Renal pelvis (tissue), 4 donors: ENCODE data around the gene XXYLT1. TPM values are rescaled to one million over a fixed set of nuclear protein-coding genes. Genes with fewer than 3 reads are reported as not detected.
"Not testable (repeated sequence)": the region's sequence is repeated elsewhere in the genome, so short reads cannot be mapped to it uniquely, and the experiment has no call there.

Source experiments
- DNase-seq: peaks from one replicate; pipeline ENCODE4 v3.0.0-alpha.2; 2013
- polyA plus RNA-seq, 3 donors: library from polyadenylated mRNA; unstranded; fragments of 120-200 nt; gene quantifications; one replicate each; pipeline ENCODE4 v1.2.1, GENCODE V29; 2013; ENCODE audit not compliant: insufficient read length in 3 of 3

The XXYLT1 gene
- polyA plus RNA-seq, 3 donors = 28.7 to 32.7 (median 29.6) TPM

GRCh38 chr3:195188426-195188927 lies 82.5 kb downstream of the XXYLT1 start:
- DNase-seq = no peak

- no peak for DNase-seq
These were observed 83.1 kb downstream of the XXYLT1 start for GRCh38 chr3:195187609-195188425.

DNA sequence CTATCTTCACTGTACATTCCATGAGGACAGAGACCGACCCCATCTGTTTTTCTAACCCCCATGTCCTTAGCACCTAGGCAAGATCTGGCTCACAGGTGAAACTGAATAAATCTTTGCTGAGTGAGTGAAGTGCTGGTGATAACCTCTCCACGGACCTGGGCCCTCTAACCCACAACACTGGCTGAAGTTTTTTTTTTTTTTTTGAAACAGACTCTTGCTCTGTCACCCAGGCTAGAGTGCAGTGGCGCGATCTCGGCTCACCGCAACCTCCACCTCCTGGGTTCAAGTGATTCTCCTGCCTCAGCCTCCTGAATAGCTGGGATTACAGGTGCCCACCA lies 84.3 kb downstream of the XXYLT1 start:
- not testable (repeated sequence) for DNase-seq

GRCh38 chr3:195186041-195186709 lies 84.8 kb downstream of the XXYLT1 start:
- no peak for DNase-seq

DNA sequence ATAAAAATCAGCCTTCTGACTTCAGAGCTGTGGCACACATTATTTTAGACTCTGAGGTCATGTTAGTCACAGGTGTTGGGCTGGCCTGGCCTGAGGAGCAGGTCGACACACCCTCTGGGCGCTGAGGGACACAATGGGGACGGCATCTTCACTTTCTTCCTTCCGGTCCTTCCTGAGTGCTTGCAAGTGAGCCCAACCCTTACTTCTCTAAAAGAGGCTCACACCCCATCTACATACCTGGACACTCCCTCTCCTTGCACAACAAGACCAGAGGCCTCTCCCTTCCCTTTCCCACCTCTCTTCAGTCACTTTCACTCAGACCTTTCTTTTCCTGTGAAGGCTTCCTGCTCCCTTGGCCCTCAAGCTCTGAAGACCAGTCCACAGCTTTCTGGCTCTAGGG lies 85.4 kb downstream of the XXYLT1 start:
- no peak for DNase-seq

- DNase-seq = no peak
These were observed 86.1 kb downstream of the XXYLT1 start for GRCh38 chr3:195184716-195185421.

GRCh38 chr3:195183071-195183776 lies 87.7 kb downstream of the XXYLT1 start:
- no peak for DNase-seq

- peak; percentile 69 for DNase-seq
These were observed 88.5 kb downstream of the XXYLT1 start for GRCh38 chr3:195182470-195182795.

DNA sequence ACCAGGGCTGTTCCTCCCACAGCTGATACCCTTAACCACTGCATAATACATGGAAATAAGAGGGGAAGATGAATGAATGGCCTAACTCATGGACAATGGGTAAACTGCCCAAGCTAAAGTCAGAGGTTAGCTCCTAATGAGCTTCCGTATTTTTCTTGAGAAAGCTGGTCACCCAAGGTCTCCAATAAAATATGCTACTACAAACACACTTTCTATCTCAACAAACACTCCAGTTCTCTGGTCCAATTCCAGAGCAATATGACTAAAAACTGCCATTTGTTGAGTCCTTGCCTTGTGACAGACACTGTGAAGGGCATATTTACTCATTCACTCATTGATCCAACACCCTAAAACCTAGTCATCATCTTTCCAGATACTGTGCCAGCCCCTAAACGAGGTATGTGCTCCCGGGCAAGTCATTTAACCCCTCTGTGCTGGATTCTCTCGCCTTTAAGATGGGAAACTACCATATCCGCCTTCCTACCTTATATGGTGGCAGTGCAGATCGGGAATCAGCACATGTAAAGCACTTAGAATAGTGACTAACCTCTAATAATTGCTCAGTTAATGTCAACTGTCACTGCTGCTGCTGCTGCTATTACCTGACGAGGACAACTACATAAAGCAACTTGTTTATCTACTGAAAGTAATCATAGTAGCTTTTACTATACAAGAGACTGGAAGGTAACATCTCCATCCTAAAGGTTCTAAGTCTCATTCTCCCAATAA lies 89.1 kb downstream of the XXYLT1 start:
- DNase-seq = no peak

DNA sequence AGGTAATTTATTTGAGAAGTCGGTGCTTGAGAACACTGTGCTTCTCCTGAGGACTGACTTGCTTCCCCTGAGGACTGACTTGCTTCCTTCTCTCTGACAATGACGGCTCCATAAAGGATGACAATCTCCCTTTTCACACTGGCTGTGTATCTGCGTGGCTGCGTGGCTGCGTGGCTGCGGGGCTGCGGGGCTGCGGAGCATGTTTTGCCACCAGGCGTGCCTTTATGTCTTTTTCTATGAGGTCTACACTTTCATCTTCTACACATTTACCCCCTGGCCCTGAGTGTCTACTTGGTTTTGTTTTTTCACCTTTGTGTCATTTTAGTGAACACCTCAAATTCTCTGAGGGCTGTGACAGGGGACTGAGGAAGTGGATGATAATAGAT lies 89.9 kb downstream of the XXYLT1 start:
- no peak for DNase-seq

DNA sequence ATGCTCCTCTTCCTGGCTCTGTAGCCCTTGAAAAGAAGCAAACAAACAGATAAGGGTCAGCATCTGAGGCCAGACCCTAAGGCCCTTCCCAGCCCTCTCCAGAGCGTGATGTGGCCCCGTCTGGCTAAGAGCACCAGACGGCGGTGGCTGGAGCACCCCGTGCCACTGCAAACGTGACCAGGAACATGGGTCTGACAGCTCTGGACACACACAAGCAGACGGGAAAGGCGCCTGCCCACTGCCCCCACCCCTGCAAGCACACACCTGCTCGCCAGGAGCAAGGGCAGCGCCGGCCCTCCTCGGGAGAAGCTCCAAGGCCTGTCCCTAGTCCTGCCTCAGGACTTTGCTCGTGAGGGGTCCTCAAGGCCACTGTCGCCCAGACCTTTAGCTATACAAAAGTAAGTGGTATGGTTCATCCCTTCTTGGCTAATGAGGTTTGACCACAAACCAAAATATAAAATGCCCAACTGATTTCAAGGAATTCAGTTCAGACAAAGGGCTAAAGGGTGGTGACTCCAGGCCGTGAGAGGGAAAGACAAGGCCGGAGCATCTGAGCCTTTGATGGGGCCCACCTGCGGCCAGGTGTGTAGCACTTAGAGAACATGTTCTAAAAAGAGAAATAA lies 90.4 kb downstream of the XXYLT1 start:
- DNase-seq = no peak

GRCh38 chr3:195179776-195180489 lies 91.0 kb downstream of the XXYLT1 start:
- no peak for DNase-seq

GRCh38 chr3:195178124-195178910 lies 92.6 kb downstream of the XXYLT1 start:
- no peak for DNase-seq

DNA sequence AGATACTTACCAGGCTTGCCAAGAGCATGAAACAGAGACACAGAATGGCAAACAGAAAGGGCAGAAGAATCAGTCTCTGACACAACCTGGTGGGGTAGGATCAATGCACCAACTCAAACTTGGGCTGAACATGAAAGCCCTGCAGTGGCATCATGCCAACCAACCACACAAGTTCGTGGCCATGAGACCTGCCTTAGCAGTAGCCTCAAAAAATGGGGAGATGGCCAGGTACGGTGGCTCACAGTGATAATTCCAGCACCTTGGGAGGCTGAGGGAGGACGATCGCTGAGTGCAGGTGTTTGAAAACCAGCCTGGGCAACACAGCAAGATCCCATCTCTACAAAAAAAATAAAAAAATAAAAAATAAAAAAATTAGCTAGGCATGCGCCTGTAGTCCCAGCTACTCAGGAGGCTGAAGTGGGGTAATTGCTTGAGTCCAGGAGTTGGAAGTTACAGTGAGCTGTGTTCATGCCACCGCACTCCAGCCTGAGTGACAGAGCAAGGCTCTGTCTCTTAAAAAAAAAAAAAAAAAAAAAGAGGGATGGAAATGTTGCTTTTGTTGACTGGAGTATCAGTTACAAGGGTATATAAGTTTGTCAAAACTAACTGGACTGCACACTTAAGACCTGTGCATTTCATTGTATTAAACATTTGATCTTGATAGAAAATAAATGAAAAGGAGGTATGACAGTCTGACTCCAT lies 93.4 kb downstream of the XXYLT1 start:
- DNase-seq = no peak

- DNase-seq = no peak
These were observed 94.2 kb downstream of the XXYLT1 start for GRCh38 chr3:195176776-195177175.

- no peak for DNase-seq
These were observed 95.3 kb downstream of the XXYLT1 start for GRCh38 chr3:195175476-195176337.

GRCh38 chr3:195175076-195175475 lies 95.9 kb downstream of the XXYLT1 start:
- DNase-seq = no peak

GRCh38 chr3:195173657-195174056 lies 97.3 kb downstream of the XXYLT1 start:
- DNase-seq = no peak
